HG03108 (cell line): Measurements from ENCODE around the gene SLC35A2.

Experiments used
- ATAC-seq: cut with Tn5 transposase; IDR thresholded peaks from one replicate; pipeline ENCODE4 v1.9.1; 2021; ENCODE audit warnings: moderate library complexity; ENCODE audit not compliant: unreplicated experiment

SLC35A2 gene

GRCh38 chrX:48927736-48928382 is 16.4 kb upstream of the SLC35A2 start:
- ATAC-seq = no peak

GRCh38 chrX:48927123-48927522 is 15.7 kb upstream of the SLC35A2 start:
- ATAC-seq = no peak

GRCh38 chrX:48924270-48924669 is 12.8 kb upstream of the SLC35A2 start:
- ATAC-seq = no peak

GRCh38 chrX:48923771-48924170 is 12.3 kb upstream of the SLC35A2 start:
- ATAC-seq = no peak

GRCh38 chrX:48920718-48921104 is 9.3 kb upstream of the SLC35A2 start:
- ATAC-seq = no peak

GRCh38 chrX:48919947-48920717 is 8.7 kb upstream of the SLC35A2 start:
- no peak for ATAC-seq

GRCh38 chrX:48919360-48919841 is 8.0 kb upstream of the SLC35A2 start:
- no peak for ATAC-seq

GRCh38 chrX:48918643-48919340 is 7.3 kb upstream of the SLC35A2 start, which contains the start of gene PIM2:
TSS of gene PIM2 (minus strand) at chrX:48919024. CDS start at chrX:48918834, 190 bp downstream.
- ATAC-seq = peak; percentile 79

GRCh38 chrX:48918301-48918642 is 6.8 kb upstream of the SLC35A2 start:
- no peak for ATAC-seq

GRCh38 chrX:48917139-48918001 is 5.9 kb upstream of the SLC35A2 start:
- peak; percentile 24 for ATAC-seq

GRCh38 chrX:48914593-48915493 is 3.4 kb upstream of the SLC35A2 start:
- ATAC-seq = no peak

- no peak for ATAC-seq
These were observed 2.3 kb upstream of the SLC35A2 start for GRCh38 chrX:48913605-48914366.

GRCh38 chrX:48910926-48911411 is 477 bp downstream of the SLC35A2 start:
- no peak for ATAC-seq

- ATAC-seq = no peak
These were observed 1.6 kb downstream of the SLC35A2 start for GRCh38 chrX:48909703-48910294.

- ATAC-seq = no peak
These were observed 2.8 kb downstream of the SLC35A2 start for GRCh38 chrX:48908600-48908999.

GRCh38 chrX:48905090-48905790 is 6.2 kb downstream of the SLC35A2 start:
- no peak for ATAC-seq

GRCh38 chrX:48904626-48905025 is 6.8 kb downstream of the SLC35A2 start:
- ATAC-seq = no peak

GRCh38 chrX:48904180-48904579 is 7.3 kb downstream of the SLC35A2 start:
- ATAC-seq = no peak
